ENCODE measurements around the gene DPEP2. TPM values are rescaled to one million over a fixed set of nuclear protein-coding genes. Genes with fewer than 3 reads are reported as not detected.
"Not testable (repeated sequence)": the region's sequence is repeated elsewhere in the genome, so short reads cannot be mapped to it uniquely, and the experiment has no call there.

DPEP2 gene, protein sequence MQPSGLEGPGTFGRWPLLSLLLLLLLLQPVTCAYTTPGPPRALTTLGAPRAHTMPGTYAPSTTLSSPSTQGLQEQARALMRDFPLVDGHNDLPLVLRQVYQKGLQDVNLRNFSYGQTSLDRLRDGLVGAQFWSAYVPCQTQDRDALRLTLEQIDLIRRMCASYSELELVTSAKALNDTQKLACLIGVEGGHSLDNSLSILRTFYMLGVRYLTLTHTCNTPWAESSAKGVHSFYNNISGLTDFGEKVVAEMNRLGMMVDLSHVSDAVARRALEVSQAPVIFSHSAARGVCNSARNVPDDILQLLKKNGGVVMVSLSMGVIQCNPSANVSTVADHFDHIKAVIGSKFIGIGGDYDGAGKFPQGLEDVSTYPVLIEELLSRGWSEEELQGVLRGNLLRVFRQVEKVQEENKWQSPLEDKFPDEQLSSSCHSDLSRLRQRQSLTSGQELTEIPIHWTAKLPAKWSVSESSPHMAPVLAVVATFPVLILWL
- not detected in 2 replicates for total RNA-seq (2014; rRNA removed; shearing (Covaris generic))

DNA sequence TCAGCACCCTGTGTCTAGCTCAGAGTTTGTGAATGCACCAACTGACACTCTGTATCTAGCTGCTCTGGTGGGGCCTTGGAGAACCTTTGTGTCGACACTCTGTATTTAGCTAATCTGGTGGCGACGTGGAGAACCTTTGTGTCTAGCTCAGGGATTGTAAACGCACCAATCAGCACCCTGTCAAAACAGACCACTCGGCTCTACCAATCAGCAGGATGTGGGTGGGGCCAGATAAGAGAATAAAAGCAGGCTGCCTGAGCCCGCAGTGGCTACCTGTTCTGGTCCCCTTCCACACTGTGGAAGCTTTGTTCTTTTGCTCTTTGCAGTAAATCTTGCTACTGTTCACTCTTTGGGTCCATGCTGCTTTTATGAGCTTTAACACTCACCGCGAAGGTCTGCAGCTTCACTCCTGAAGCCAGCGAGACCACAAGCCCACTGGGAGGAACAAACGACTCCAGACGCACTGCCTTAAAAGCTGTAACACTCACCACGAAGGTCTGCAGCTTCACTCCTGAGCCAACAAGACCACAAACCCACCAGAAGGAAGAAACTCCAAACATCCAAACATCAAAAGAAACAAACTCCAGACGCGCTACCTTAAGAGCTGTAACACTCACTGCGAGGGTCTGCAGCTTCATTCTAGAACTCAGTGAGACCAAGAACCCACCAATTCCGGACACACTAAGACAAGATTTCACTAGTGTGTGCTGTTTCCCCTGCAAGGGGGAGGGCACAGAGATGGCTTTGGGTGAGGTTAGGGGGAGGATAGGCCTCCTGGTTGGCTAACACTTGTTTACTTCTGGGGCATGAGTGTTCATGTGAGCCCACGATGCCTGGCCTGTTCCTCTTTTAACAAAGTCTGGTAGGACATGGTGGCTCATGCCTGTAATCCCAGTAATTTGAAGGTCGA lies at the start of gene DPEP2:
Gene DPEP2 (minus strand): TSS at position 706 of the 910 bp plus-strand sequence. CDS start 6,272 bp downstream, outside the sequence.
- DNase-seq (ENCODE audit: low read depth), result not testable (repeated sequence)

GRCh38 chr16:68047987-68048386 lies 48.7 kb upstream of the DPEP2 start:
- DNase-seq (ENCODE audit: low read depth), result no peak

DNA sequence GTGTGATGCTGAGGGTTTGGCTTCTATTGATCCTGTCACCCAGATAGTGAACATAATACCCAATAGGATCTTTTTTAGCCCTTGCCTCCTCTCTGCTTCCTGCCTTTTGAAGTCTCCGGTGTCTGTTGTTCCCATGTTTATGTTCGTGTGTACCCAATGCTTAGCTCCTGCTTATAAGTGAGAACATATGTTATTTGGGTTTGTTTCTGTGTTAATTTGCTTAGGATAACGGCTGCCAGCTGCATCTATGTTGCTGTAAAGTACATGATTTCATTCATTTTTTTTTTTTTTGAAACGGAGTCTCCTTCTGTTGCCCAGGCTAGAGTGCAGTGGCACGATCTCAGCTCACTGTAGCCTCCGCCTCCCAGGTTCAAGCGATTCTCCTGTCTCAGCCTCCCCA lies 46.8 kb upstream of the DPEP2 start:
- no peak for DNase-seq (ENCODE audit: low read depth)

- no peak for DNase-seq (ENCODE audit: low read depth)
These were observed 42.5 kb upstream of the DPEP2 start for GRCh38 chr16:68041783-68042182.

- DNase-seq (ENCODE audit: low read depth), result peak; percentile 70
These were observed 41.4 kb upstream of the DPEP2 start for GRCh38 chr16:68040506-68041288.

DNA sequence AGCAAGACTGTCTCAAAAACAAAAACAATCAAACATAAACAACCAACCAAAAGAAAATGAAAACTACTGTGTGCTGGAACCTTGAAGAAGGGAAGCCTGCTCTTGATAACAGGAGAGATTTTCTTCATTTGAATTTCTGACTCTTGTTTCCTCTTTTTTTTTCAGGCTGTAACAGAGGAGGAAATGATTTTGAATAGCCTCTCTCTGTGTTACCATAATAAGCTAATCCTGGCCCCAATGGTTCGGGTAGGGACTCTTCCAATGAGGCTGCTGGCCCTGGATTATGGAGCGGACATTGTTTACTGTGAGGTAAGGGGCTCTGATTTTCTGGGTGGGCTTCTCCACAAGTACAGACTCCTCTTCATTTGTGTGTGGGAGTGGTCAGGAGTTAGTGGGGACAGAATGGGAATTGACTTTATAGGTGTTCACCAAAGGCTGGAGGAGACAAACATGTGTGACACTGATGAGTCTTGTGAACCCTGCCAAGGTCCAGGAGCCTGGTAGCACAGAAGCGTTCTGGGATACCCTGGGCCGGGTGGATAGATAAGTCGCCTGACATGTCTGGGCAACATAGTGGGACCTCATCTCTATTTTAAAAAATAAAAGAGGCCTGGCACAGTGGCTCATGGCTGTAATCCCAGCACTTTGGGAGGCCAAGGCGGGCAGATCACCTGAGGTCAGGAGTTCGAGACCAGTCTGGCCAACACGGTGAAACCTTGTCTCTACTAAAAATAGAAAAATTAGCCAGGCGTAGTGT lies 38.7 kb upstream of the DPEP2 start:
- DNase-seq (ENCODE audit: low read depth), result no peak

GRCh38 chr16:68035227-68035626 lies 35.9 kb upstream of the DPEP2 start:
- DNase-seq (ENCODE audit: low read depth), result peak; percentile 27

- DNase-seq (ENCODE audit: low read depth), result no peak
These were observed 33.8 kb upstream of the DPEP2 start for GRCh38 chr16:68033101-68033500.

DNA sequence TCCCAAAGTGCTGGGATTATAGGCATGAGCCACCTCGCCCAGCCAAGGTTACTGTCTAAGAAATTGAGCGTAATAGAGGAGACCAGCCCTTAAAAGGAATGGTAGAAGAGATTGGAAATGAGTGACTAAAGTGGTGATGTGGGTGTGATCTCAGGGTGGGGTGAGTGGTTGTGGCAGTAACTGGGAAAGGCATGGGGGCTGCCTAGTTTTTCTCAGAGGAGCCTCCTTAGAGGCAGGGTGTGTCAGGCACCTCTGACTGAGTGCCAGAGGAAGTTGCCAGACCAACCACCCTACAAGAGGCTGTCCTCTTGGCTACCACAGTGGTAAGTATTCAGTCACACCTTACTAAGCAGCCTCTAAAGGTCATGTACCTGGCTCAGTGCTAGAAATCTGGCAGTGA lies 32.7 kb upstream of the DPEP2 start:
- DNase-seq (ENCODE audit: low read depth), result peak; percentile 68

DNA sequence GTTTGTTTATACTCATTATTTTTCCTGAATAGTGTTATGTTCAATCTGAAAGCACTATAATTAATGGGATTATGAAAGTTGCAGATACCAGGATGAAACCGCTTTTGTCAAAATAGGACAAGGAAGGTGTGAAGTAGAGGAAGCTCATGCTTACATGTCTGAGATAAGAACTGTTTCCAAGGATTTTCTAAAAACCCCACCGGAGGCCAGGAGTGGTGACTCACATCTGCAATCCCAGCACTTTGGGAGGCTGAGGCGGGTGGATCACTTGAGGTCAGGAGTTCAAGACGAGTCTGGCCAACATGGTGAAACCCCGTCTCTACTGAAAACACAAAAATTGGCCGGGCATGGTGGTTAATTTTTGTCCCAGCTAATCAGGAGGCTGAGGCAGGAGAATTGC lies 30.8 kb upstream of the DPEP2 start:
- peak; percentile 82 for DNase-seq (ENCODE audit: low read depth)

DNA sequence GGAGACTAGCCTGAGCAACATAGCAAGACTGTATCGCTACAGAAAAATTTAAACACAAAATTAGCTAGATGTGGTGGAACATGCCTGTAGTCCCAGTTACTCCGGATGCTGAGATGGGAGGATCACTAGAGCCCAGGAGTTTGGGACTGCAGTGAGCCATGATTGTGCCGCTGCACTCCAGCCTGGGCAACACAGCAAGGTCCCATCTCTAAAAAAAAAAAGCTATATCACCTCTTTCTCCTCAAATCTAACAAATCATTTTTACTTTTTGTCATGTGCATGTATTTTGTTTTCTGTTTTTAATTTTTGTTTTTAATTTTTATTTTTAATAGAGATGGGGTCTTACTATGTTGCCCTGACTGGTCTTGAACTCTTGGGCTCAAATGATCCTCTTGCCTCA lies 29.7 kb upstream of the DPEP2 start:
- no peak for DNase-seq (ENCODE audit: low read depth)

DNA sequence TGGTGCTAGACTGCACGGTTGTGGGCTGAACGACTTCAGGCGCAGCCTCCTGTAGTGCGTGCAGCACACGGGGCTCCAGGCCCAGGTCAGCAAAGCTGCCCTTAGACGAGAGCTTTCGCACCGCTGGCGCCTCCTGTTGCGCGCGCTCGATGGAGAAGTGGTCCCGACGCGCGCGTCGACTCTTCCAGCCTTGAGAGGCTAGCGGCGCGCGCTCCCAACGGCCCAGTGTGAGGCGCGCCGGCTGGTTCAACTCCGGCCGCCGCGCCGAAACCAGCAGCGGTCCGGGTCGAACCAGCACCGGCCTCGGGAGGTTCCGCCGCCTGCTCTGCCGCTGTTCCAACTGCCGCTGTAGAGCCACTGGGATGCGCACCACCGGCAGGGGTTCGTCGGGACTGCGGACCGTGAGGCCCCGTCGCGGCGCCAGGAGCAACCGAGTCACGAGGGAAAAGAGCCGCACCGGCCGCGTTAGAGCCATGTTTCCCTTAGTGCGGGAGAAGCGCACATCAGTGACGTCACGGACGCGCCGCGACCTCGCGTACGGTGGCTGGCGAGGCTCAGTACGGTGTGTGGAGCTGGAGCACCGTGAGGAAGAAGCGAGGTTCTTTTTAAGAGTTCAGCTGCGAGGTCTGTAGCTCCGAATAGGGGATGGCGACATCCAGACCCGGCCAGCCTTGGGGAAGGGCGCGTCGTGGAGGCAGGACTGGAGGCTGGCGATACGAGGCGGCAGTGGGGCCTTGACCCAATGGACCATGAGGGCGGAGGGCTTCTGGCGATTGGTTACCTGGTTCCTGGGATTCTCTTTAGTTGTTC lies 23.6 kb upstream of the DPEP2 start, which contains the start of the genes DDX28 and DUS2:
Gene DDX28 (minus strand): TSS at position 505 of the 810 bp plus-strand sequence. CDS start 30 bp downstream, at position 475.
Gene DUS2 (plus strand): TSS at position 557 of the 810 bp plus-strand sequence. CDS start 14,740 bp downstream, outside the sequence.
- peak; percentile 86 for DNase-seq (ENCODE audit: low read depth)

- no peak for DNase-seq (ENCODE audit: low read depth)
These were observed 23.0 kb upstream of the DPEP2 start for GRCh38 chr16:68022278-68022727.

- DNase-seq (ENCODE audit: low read depth), result no peak
These were observed 22.2 kb upstream of the DPEP2 start for GRCh38 chr16:68021490-68021889.

DNA sequence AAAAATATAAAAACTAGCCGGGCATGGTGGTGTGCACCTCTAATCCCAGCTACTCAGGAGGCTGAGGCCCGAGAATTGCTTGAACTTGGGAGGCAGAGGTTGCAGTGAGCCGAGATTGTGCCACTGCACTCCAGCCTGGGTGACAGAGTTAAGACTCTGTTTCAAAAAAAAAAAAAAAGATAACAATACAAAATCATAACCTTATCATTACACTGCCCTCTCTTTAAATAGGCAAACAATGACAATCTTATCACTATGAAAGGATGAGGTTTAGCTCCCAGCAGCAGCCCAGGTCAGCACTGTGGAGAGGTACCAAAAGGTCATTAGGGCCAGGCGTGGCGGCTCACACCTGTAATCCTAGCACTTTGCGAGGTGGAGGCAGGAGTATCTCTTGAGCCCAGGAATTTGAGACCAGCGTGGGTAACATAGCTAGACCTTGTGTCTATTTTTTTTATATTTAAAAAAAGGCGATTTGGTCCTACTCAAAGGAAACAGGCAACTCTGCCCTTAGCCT lies 19.9 kb upstream of the DPEP2 start:
- DNase-seq (ENCODE audit: low read depth), result no peak

- no peak for DNase-seq (ENCODE audit: low read depth)
These were observed 16.4 kb upstream of the DPEP2 start, which contains the start of gene DPEP2NB for GRCh38 chr16:68015681-68016080. Gene DPEP2NB (minus strand): TSS chr16:68015911. CDS start chr16:68015770, 141 bp downstream.

GRCh38 chr16:68013440-68013839 lies 14.2 kb upstream of the DPEP2 start:
- no peak for DNase-seq (ENCODE audit: low read depth)

DNA sequence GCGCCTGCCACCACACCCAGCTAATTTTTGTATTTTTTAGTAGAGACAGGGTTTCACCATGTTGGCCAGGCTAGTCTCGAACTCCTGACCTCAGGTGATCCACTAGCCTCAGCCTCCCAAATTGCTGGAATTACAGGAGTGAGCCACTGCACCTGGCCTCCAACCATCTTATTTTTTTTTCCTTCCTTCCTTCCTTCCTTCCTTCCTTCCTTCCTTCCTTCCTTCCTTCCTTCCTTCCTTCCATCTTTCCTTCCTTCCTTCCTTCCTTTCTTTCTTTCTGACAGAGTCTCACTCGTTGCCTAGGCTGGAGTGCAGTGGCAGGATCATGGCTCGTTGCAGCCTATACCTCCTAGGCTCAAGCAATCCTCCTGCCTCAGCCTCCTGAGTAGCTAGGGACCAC lies 10.6 kb upstream of the DPEP2 start:
- not testable (repeated sequence) for DNase-seq (ENCODE audit: low read depth)

DNA sequence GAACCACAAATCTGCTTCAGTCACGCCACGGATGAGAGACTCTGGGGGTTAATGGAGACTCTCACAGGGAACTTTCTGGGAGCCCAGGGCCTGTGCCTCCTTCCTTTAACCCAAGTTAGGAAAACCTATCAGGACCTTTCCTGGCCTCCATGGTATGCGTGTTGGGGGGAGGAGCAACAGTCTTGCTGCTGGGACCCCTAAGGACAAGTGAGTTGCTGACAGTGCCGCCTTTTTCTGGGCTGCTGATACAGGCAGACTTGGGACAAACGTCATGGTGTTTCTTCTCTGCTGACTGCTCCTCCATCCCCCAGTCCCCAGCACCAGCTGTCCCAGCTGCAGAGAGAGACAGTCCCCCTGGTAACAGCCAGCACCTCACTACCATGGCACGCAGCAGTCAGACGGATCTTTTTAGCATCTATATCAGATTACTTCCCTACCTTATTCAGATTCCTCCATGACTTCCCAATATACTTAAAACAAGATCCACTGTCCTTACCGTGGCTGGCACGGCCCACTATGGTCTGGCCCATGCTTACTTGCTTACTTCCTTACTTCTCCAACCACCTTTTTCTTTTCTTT lies 10.0 kb upstream of the DPEP2 start:
- no peak for DNase-seq (ENCODE audit: low read depth)

All from M059J (cell line).